ENCODE data around the gene RAPGEF4.
A peak's percentile ranks its signal among the peaks of the same experiment; 100 is the strongest.

RAPGEF4 gene

GRCh38 chr2:172735582-172736423, at the start of gene RAPGEF4:
TSS of gene RAPGEF4 (plus strand) at chr2:172735845. CDS start at chr2:172735984, 139 bp downstream.
- DNase-seq: no peak

GRCh38 chr2:172693037-172693436, 42.6 kb upstream of the RAPGEF4 start:
- DNase-seq: peak; percentile 92

- DNase-seq: no peak
Observed at GRCh38 chr2:172693529-172694455, 41.9 kb upstream of the RAPGEF4 start.

- DNase-seq: no peak
Observed at GRCh38 chr2:172697296-172697695, 38.3 kb upstream of the RAPGEF4 start.

GRCh38 chr2:172698041-172698863, 37.4 kb upstream of the RAPGEF4 start:
- peak; percentile 48 for DNase-seq

- peak; percentile 62 for DNase-seq
Observed at GRCh38 chr2:172701250-172701649, 34.4 kb upstream of the RAPGEF4 start.

- DNase-seq: no peak
Observed at GRCh38 chr2:172702451-172702850, 33.2 kb upstream of the RAPGEF4 start.

- peak; percentile 8 for DNase-seq
Observed at GRCh38 chr2:172704072-172704936, 31.3 kb upstream of the RAPGEF4 start.

GRCh38 chr2:172705352-172705751, 30.3 kb upstream of the RAPGEF4 start:
- no peak for DNase-seq

GRCh38 chr2:172708247-172708646, 27.4 kb upstream of the RAPGEF4 start:
- DNase-seq: no peak

- DNase-seq: peak; percentile 29
Observed at GRCh38 chr2:172709566-172710291, 25.9 kb upstream of the RAPGEF4 start.

GRCh38 chr2:172710584-172711047, 25.0 kb upstream of the RAPGEF4 start:
- peak; percentile 94 for DNase-seq

- DNase-seq: no peak
Observed at GRCh38 chr2:172711110-172711509, 24.5 kb upstream of the RAPGEF4 start.

GRCh38 chr2:172712251-172712650, 23.4 kb upstream of the RAPGEF4 start:
- DNase-seq: no peak

- DNase-seq: no peak
Observed at GRCh38 chr2:172713365-172713875, 22.2 kb upstream of the RAPGEF4 start.

GRCh38 chr2:172722481-172722880, 13.2 kb upstream of the RAPGEF4 start:
- no peak for DNase-seq

GRCh38 chr2:172723286-172723685, 12.4 kb upstream of the RAPGEF4 start:
- no peak for DNase-seq

- no peak for DNase-seq
Observed at GRCh38 chr2:172724724-172725123, 10.9 kb upstream of the RAPGEF4 start.

- no peak for DNase-seq
Observed at GRCh38 chr2:172725284-172725683, 10.4 kb upstream of the RAPGEF4 start.

- DNase-seq: no peak
Observed at GRCh38 chr2:172725746-172726145, 9.9 kb upstream of the RAPGEF4 start.

Measured in kidney glomerular epithelial cell (primary cell).